HL-60 (cell line): Measurements from ENCODE around the gene XPC.
"Not testable (repeated sequence)": the region's sequence is repeated elsewhere in the genome, so short reads cannot be mapped to it uniquely, and the experiment has no call there.

ENCODE experiments used
- GABPA ChIP-seq: IDR thresholded peaks from 2 replicates; pipeline ENCODE4 v1.6.1; 2012; ENCODE audit warnings: low read depth
- POLR2AphosphoS5 ChIP-seq: IDR thresholded peaks from 2 replicates; pipeline ENCODE4 v1.6.1; 2012; ENCODE audit warnings: low read depth
- SPI1 ChIP-seq: IDR thresholded peaks from 2 replicates; pipeline ENCODE4 v1.6.1; 2012; ENCODE audit warnings: low read depth, mild to moderate bottlenecking, borderline replicate concordance
- TF ChIP-seq, protein P1 (sequence below): IDR thresholded peaks from one replicate; pipeline ENCODE4 v1.5.1; 2011; ENCODE audit warnings: low read length, control low read depth, inconsistent platforms; ENCODE audit not compliant: insufficient read depth

DNA sequence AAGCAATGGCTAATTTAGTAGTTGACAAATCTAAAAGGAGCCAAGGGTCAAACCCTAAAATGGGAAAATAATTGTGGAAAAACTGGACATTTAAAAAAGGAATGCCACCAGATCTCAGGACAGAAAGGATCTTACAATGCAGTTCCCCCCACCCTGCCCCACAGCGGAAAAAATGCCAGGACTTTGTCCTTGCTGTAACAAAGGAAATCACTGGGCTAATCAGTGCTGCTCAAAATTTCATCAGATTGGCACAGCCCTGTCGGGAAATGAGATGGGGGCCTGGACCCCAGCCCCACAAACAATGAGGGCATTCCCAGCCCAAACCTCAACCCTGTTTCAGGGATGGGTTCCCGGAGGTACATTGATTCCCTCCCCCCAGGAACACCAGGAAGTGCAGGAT is 48.0 kb upstream of the XPC start:
- TF ChIP-seq, protein P1, sequence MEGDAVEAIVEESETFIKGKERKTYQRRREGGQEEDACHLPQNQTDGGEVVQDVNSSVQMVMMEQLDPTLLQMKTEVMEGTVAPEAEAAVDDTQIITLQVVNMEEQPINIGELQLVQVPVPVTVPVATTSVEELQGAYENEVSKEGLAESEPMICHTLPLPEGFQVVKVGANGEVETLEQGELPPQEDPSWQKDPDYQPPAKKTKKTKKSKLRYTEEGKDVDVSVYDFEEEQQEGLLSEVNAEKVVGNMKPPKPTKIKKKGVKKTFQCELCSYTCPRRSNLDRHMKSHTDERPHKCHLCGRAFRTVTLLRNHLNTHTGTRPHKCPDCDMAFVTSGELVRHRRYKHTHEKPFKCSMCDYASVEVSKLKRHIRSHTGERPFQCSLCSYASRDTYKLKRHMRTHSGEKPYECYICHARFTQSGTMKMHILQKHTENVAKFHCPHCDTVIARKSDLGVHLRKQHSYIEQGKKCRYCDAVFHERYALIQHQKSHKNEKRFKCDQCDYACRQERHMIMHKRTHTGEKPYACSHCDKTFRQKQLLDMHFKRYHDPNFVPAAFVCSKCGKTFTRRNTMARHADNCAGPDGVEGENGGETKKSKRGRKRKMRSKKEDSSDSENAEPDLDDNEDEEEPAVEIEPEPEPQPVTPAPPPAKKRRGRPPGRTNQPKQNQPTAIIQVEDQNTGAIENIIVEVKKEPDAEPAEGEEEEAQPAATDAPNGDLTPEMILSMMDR, result not testable (repeated sequence)
- not testable (repeated sequence) for TF ChIP-seq POLR2AphosphoS5, SPI1, GABPA
